HG02973 (cell line): ENCODE data around the gene GATA3.

Experiments used
- ATAC-seq: cut with Tn5 transposase; IDR thresholded peaks from one replicate; pipeline ENCODE4 v1.9.1; 2021; ENCODE audit warnings: moderate library complexity; ENCODE audit not compliant: unreplicated experiment

The GATA3 gene

GRCh38 chr10:8037941-8038894, 16.3 kb upstream of the GATA3 start:
- ATAC-seq = no peak

- no peak for ATAC-seq
Measured at GRCh38 chr10:8039321-8039881, 15.1 kb upstream of the GATA3 start.

GRCh38 chr10:8040651-8041050, 13.8 kb upstream of the GATA3 start:
- ATAC-seq = no peak

- ATAC-seq = no peak
Measured at GRCh38 chr10:8041284-8041991, 13.1 kb upstream of the GATA3 start.

- no peak for ATAC-seq
Measured at GRCh38 chr10:8041992-8042720, 12.3 kb upstream of the GATA3 start.

GRCh38 chr10:8042721-8043568, 11.5 kb upstream of the GATA3 start:
- ATAC-seq = no peak

- ATAC-seq = no peak
Measured at GRCh38 chr10:8043569-8044306, 10.8 kb upstream of the GATA3 start.

- no peak for ATAC-seq
Measured at GRCh38 chr10:8044331-8044907, 10.1 kb upstream of the GATA3 start.

- no peak for ATAC-seq
Measured at GRCh38 chr10:8044908-8045725, 9.4 kb upstream of the GATA3 start.

- no peak for ATAC-seq
Measured at GRCh38 chr10:8045726-8046494, 8.6 kb upstream of the GATA3 start.

GRCh38 chr10:8047452-8048280, 6.8 kb upstream of the GATA3 start:
- ATAC-seq = no peak

- ATAC-seq = no peak
Measured at GRCh38 chr10:8048281-8049008, 6.0 kb upstream of the GATA3 start.

- ATAC-seq = no peak
Measured at GRCh38 chr10:8049045-8049864, 5.2 kb upstream of the GATA3 start.

- ATAC-seq = no peak
Measured at GRCh38 chr10:8049865-8050555, 4.5 kb upstream of the GATA3 start.
